Lower lobe of right lung (tissue), 2 donors: ENCODE data around the gene NMRK2. TPM values are rescaled to one million over a fixed set of nuclear protein-coding genes. Genes with fewer than 3 reads are reported as not detected.

ENCODE experiments used
- ATAC-seq, 2 donors: fragments of 200-7000 bp; cut with Tn5 transposase; one replicate each; pipeline ENCODE4 v1.9.1; 2020 to 2022; ENCODE audit warnings: mild to moderate bottlenecking in 2 of 2, moderate library complexity in 2 of 2
- DNase-seq: peaks from one replicate; pipeline ENCODE4 v3.0.0-alpha.2; 2020
- H3K27ac ChIP-seq: fragments of 200-600 bp; one replicate; pipeline ENCODE4 v1.8.0; 2022
- H3K27me3 ChIP-seq: fragments of 200-600 bp; one replicate; pipeline ENCODE4 v1.8.0; 2022; ENCODE audit warnings: low read depth
- H3K36me3 ChIP-seq: fragments of 200-600 bp; one replicate; pipeline ENCODE4 v1.8.0; 2022; ENCODE audit warnings: mild to moderate bottlenecking
- H3K4me1 ChIP-seq: fragments of 200-600 bp; one replicate; pipeline ENCODE4 v1.8.0; 2022
- H3K4me3 ChIP-seq: fragments of 200-600 bp; one replicate; pipeline ENCODE4 v1.8.0; 2022; ENCODE audit warnings: mild to moderate bottlenecking
- H3K9me3 ChIP-seq: fragments of 200-600 bp; one replicate; pipeline ENCODE4 v1.8.0; 2022
- CTCF ChIP-seq: fragments of 200-600 bp; IDR thresholded peaks from one replicate; pipeline ENCODE4 v1.8.0; 2022; ENCODE audit warnings: antibody characterized with exemption, mild to moderate bottlenecking
- intact Hi-C: fragments of 100-400 bp; cut with DNase I; formaldehyde crosslinking; loops from one replicate; pipeline ENCODE4 v1.11.0; 2022
- microRNA-seq: library from miRNA; unstranded; fragments of <30 nt; microRNA quantifications from one replicate; pipeline ENCODE4 v1.2.0, GENCODE V29; 2020; ENCODE audit warnings: borderline number of aligned reads
- total RNA-seq: library from RNA; stranded (reverse); fragmentation: NEBNext Ultra II Directional; extraction: Animal tissue kit (Norgen Biotek cat#: 25700); gene quantifications from one replicate; pipeline ENCODE4 v1.2.1, GENCODE V29; 2021
- donor health status: DM: no; HTN: yes; CAD: no; lungs with severe emphysema.

Gene NMRK2
- total RNA-seq, 1 donor from 2014 or later, result not detected

- H3K27ac ChIP-seq, result peak overlapping the region; percentile 11
- intact Hi-C loops, result no loop called here
- H3K36me3 ChIP-seq, result peaks cover 17% of the 10 kb centered on the region
- peaks cover 45% of the 10 kb centered on the region for H3K4me1 ChIP-seq
- DNase-seq, result peak; percentile 94
- no peaks in the 10 kb centered on the region for H3K9me3 ChIP-seq
- TF ChIP-seq CTCF, result peak; percentile 92
- peak overlapping the region; percentile 91 for H3K4me3 ChIP-seq
- peak; percentile 47 to 75 for ATAC-seq
- H3K27me3 ChIP-seq, result no peaks in the 10 kb centered on the region
Observed at GRCh38 chr19:3987619-3988371, 54.9 kb downstream of the NMRK2 start.

DNA sequence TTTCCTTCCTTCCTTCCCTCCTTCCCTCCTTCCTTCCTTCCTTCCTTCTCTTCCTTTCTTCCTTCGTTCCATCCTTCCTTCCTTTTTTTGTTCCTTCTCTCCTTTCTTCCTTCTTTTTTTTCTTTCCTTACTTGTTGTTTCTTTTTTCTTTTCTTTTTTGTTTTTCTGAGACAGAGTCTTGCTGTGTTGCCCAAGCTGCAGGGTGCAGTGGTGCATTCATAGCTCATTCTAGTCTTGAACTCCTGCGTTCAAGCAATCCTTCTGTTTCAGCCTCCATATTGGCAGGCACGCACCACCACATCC, 57.9 kb downstream of the NMRK2 start:
- H3K36me3 ChIP-seq, result no peaks in the 10 kb centered on the region
- no peak for TF ChIP-seq CTCF
- peaks cover 25% of the 10 kb centered on the region for H3K4me1 ChIP-seq
- no peak for ATAC-seq
- DNase-seq, result no peak
- no peaks in the 10 kb centered on the region for H3K9me3 ChIP-seq
- no peaks in the 10 kb centered on the region for H3K27me3 ChIP-seq
- H3K4me3 ChIP-seq, result no peak overlapping the region
- intact Hi-C loops, result no loop called here
- H3K27ac ChIP-seq, result no peak overlapping the region

Small RNA genes lying within 50 kb of the gene (microRNA-seq; reads per million reads assigned to microRNA genes)
- gene MIR637, result not detected

Other genes with a start within 250 kb of the NMRK2 start
- 43.6 TPM for gene PIP5K1C, start 232.6 kb upstream of the NMRK2 start, total RNA-seq
- 34.4 TPM for gene TJP3, start 224.7 kb upstream of the NMRK2 start, total RNA-seq
- 18.2 TPM for gene APBA3, start 171.4 kb upstream of the NMRK2 start, total RNA-seq
- 59.4 TPM for gene MRPL54, start 170.4 kb upstream of the NMRK2 start, total RNA-seq
- not detected for gene RAX2, start 160.8 kb upstream of the NMRK2 start, total RNA-seq
- gene MATK, start 146.7 kb upstream of the NMRK2 start, total RNA-seq, result 11.3 TPM
- gene ZFR2, start 64.0 kb upstream of the NMRK2 start, total RNA-seq, result 0.41 TPM
- not detected for gene ATCAY, start 52.4 kb upstream of the NMRK2 start, total RNA-seq
- gene DAPK3, start 38.0 kb downstream of the NMRK2 start, total RNA-seq, result 50.5 TPM
- gene EEF2, start 52.4 kb downstream of the NMRK2 start, total RNA-seq, result 1,984 TPM
- 27.6 TPM for gene PIAS4, start 74.7 kb downstream of the NMRK2 start, total RNA-seq
- 51.9 TPM for gene ZBTB7A, start 133.8 kb downstream of the NMRK2 start, total RNA-seq
- 125 TPM for gene MAP2K2, start 191.1 kb downstream of the NMRK2 start, total RNA-seq
- gene CREB3L3, start 220.6 kb downstream of the NMRK2 start, total RNA-seq, result not detected
- gene SIRT6, start 249.5 kb downstream of the NMRK2 start, total RNA-seq, result 18.1 TPM
- 1.9 TPM for gene ANKRD24, start 249.6 kb downstream of the NMRK2 start, total RNA-seq